DMS114 treated with DMSO at 0.1 percent for 48 hours (cell line): ENCODE results near the gene SCARB2.

Source experiments
- DNase-seq: peaks from one replicate; lab custom pipeline; 2025; ENCODE audit not compliant: unreplicated experiment; lab: John Stamatoyannopoulos, UW

Gene SCARB2

GRCh38 chr4:76200771-76201231 is 12.8 kb downstream of the SCARB2 start:
- no peak for DNase-seq

- DNase-seq, result no peak
Measured at GRCh38 chr4:76199664-76200211, 13.9 kb downstream of the SCARB2 start.

- no peak for DNase-seq
Measured at GRCh38 chr4:76198411-76199237, 15.0 kb downstream of the SCARB2 start.

DNA sequence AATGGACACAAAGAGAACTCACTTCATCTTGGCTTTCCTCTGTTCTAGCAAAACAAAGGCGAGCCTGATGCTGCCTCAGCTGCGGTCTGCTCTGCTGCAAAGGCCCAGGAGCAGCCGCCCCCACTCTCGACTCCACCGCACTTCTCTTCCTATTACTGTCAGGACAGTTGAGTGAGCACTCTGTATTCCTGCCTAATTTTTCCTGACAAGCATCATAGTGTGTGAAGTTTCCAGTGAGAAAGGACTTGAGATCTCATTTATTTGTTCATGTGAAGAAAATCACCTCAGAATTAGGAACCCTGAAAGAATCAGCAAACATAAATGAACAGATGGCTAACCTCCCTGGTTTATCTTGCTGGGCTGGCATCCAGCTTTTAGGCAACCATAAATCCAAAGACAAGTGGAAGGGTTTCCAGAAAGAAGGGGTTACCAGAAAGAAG is 15.6 kb downstream of the SCARB2 start:
- DNase-seq, result no peak

GRCh38 chr4:76197031-76197743 is 16.4 kb downstream of the SCARB2 start:
- DNase-seq, result no peak

GRCh38 chr4:76196376-76196775 is 17.2 kb downstream of the SCARB2 start:
- DNase-seq, result no peak

GRCh38 chr4:76195326-76195725 is 18.3 kb downstream of the SCARB2 start:
- no peak for DNase-seq

DNA sequence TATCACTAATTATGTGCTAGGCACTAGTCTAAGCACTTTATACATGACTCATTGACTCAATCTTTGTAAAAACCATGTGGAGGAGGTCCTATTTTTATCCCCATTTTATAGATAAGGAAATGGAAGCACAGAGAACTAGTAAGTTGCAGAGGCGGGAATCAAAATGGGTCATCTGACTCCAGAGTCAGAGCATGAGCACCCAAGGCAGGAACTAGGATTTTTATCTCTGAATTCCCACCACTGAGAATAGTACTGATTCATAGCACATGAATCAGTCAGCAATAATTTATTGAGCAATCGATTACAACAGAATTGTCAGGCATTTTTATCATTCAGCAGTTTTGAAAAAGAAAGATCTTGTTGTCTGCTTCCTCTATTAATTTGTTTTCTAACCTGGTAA is 19.3 kb downstream of the SCARB2 start:
- DNase-seq, result no peak

GRCh38 chr4:76192236-76192635 is 21.4 kb downstream of the SCARB2 start:
- no peak for DNase-seq

- DNase-seq, result no peak
Measured at GRCh38 chr4:76188557-76188956, 25.1 kb downstream of the SCARB2 start.

GRCh38 chr4:76188149-76188548 is 25.5 kb downstream of the SCARB2 start:
- DNase-seq, result no peak

DNA sequence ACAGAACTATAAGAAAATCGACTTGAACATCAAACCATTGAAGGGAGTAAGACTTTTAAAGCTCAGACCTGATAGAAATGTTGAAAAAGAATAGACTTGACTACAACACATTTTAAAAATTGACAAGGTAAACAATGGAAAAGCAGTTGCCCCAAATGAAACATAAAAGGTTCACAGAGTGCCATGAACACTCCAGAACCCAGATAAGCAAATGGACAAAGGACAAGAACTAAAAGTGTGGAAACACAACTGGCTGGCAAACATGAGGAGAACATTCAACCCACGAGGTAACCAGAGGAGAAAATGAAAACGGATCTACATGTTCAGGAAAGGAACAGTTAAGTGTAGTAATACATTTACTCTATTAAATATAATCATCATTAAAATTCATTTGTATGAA is 26.5 kb downstream of the SCARB2 start:
- DNase-seq, result no peak

GRCh38 chr4:76182463-76182862 is 31.2 kb downstream of the SCARB2 start:
- no peak for DNase-seq

- DNase-seq, result peak; percentile 23
Measured at GRCh38 chr4:76179398-76180318, 34.0 kb downstream of the SCARB2 start.

DNA sequence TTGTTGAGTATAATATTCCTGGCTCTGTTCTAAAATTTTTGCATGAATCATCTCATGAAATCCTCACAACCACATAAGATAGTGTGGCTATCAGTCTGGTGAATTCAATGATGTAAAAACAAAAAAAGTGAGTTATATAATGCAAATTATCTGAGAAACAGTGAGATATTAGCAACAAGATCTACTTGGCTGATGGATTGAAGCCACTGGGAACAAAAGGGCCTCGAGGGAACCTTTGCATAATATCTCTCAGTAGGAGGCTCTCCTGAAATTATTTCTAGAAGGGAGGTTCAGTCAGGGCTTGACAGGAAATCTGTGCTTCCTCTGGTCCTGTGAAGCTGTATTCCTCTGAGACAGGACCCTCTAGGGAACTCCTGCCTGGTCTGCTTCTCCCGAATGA is 35.3 kb downstream of the SCARB2 start:
- no peak for DNase-seq

DNA sequence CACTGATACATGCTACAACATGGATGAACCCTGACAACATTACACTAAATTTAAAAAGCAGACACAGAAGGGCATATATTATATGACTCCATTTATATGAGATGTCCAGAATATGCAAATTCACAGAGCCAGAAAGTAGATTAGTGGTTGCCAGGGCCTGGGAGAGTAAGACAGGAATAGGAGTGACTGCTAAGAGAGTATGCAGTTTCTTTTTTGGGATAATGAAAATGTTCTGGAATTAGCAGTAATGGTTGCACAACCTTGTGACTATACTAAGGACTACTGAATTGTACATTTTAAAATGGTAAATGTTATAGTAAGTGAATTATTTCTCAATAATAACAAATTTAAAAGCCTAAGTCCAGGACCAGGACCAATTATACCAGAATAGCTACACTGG is 35.9 kb downstream of the SCARB2 start:
- DNase-seq, result no peak

DNA sequence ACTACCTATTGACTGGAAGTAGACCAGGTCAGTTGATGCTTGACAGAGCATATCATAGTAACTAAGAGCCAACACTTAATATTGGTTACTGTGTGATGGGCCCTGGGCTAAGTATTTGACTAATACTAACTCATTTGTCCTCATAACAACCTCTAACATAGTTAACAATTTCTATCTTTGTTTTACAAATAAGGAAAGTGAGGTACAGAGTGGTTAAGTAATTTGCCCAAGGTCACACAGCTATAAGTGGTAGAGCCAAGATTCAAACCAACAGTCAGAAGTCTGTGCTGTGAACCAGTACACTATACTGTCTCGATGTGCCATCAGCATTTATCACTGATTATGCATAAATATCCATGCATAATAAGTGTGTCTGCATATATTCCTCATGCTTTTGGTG is 38.3 kb downstream of the SCARB2 start:
- no peak for DNase-seq

DNA sequence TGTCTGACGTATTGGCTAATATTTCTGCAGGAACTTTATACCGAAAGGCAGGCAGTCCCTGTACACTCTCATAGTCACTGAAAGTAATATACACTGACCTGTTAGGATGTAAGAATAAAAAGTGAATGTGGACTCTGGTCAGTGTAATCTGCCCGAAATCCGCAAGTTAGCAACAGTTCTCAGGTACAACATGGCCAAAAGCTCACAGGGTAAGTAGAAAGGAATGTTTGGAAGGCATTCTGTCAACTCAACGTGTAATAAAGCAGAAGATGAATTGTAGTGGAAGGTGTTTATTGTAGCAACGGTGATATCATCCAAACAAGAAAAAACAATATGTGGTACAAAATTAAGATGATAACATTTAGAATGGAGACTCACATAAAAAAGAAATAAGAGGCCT is 39.4 kb downstream of the SCARB2 start:
- no peak for DNase-seq

- DNase-seq, result no peak
Measured at GRCh38 chr4:76168688-76169087, 44.9 kb downstream of the SCARB2 start.

- DNase-seq, result no peak
Measured at GRCh38 chr4:76166480-76166879, 47.1 kb downstream of the SCARB2 start.

DNA sequence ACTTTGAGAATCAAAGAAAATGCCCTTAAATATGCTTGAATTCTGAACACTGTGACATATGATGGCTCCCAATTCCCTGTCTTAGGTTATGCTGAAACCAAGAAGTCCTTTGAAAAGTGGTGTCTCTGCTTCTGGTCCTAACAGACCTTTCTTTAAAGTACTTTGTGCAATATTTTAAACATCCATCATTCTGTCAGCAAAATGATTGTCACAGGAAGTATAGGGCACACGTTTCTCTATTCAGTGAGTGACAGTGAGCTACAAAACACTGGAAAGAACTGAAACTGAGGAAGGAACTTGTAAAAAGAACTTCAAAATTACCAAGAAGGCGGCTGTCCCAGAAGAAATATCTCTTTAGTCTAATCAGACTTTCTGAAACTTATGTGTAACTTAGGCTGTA is 53.3 kb downstream of the SCARB2 start:
- no peak for DNase-seq
